HEK293 (cell line): Measurements from ENCODE around the gene GPR45.

Experiments used
- YY1 ChIP-seq: fragments of 450-650 bp; formaldehyde crosslinking; IDR thresholded peaks from 2 replicates; pipeline ENCODE4 v1.5.1; 2018; ENCODE audit warnings: missing biosample characterization, missing genetic modification characterization
- ZNF416 ChIP-seq: fragments of 450-650 bp; formaldehyde crosslinking; IDR thresholded peaks from 2 replicates; pipeline ENCODE4 v1.5.1; 2016; ENCODE audit warnings: missing biosample characterization, missing genetic modification characterization
- ZNF561 ChIP-seq: fragments of 450-650 bp; IDR thresholded peaks from 2 replicates; pipeline ENCODE4 v1.5.1; 2018; ENCODE audit warnings: missing biosample characterization, missing genetic modification characterization, borderline replicate concordance
- ZNF571 ChIP-seq: fragments of 450-650 bp; formaldehyde crosslinking; IDR thresholded peaks from 2 replicates; pipeline ENCODE4 v1.5.0; 2017; ENCODE audit warnings: missing biosample characterization, missing genetic modification characterization
- TF ChIP-seq, protein P1 (sequence below): fragments of 450-650 bp; formaldehyde crosslinking; IDR thresholded peaks from 2 replicates; pipeline ENCODE4 v1.5.1; 2016; ENCODE audit warnings: missing biosample characterization, missing genetic modification characterization

DNA sequence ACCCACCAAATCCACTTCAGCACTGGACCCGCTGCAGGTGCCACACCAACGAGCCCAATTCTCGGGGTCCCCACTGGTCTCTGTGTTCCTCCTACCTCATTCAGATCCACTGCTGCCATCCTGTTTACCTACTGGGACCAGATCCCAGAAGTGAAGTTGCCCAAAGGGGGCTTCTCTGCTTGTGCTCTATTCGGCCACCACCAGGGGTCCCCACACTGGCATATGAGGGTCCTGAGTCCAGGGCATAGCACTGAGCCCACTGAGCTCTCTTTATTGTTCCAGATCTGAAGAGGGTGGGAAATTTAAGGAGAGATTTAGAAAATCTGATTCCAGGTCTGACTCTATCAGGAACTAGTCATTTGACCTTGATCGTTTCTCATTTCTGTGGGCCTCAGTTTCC is 2.4 kb downstream of the GPR45 start:
- TF ChIP-seq ZNF561: no peak
- no peak for TF ChIP-seq ZNF571
- no peak for TF ChIP-seq YY1 (tag by site-specific recombination)
- TF ChIP-seq, protein P1, sequence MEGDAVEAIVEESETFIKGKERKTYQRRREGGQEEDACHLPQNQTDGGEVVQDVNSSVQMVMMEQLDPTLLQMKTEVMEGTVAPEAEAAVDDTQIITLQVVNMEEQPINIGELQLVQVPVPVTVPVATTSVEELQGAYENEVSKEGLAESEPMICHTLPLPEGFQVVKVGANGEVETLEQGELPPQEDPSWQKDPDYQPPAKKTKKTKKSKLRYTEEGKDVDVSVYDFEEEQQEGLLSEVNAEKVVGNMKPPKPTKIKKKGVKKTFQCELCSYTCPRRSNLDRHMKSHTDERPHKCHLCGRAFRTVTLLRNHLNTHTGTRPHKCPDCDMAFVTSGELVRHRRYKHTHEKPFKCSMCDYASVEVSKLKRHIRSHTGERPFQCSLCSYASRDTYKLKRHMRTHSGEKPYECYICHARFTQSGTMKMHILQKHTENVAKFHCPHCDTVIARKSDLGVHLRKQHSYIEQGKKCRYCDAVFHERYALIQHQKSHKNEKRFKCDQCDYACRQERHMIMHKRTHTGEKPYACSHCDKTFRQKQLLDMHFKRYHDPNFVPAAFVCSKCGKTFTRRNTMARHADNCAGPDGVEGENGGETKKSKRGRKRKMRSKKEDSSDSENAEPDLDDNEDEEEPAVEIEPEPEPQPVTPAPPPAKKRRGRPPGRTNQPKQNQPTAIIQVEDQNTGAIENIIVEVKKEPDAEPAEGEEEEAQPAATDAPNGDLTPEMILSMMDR (tag by site-specific recombination): no peak
- no peak for TF ChIP-seq ZNF416 (tag by site-specific recombination)
